Liver (tissue), 3 donors: ENCODE measurements around the gene LTBP2.

Source experiments
- ATF3 ChIP-seq: IDR thresholded peaks from 2 replicates; pipeline ENCODE4 v1.6.1; 2016; ENCODE audit warnings: antibody characterized with exemption
- CTCF ChIP-seq: fragments of 150-350 bp; IDR thresholded peaks from 2 replicates; pipeline ENCODE4 v1.5.1; 2017; ENCODE audit warnings: improper control_type of control experiment, low read depth, low read length; ENCODE audit not compliant: missing input control
- HNF4G ChIP-seq: IDR thresholded peaks from 2 replicates; pipeline ENCODE4 v1.6.1; 2016; ENCODE audit warnings: antibody characterized with exemption
- JUND ChIP-seq, 2 donors: IDR thresholded peaks; 2 replicates each; pipeline ENCODE4 v1.6.1; 2016; ENCODE audit warnings: antibody characterized with exemption in 2 of 2
- MAX ChIP-seq: IDR thresholded peaks from 2 replicates; pipeline ENCODE4 v1.6.1; 2016; ENCODE audit warnings: antibody characterized with exemption
- RAD21 ChIP-seq, 2 donors: IDR thresholded peaks; 2 replicates each; pipeline ENCODE4 v1.6.1; 2016; ENCODE audit warnings: antibody characterized with exemption in 2 of 2, mild to moderate bottlenecking in 2 of 2
- REST ChIP-seq: IDR thresholded peaks from 2 replicates; pipeline ENCODE4 v1.6.1; 2016; ENCODE audit warnings: antibody characterized with exemption, mild to moderate bottlenecking
- SP1 ChIP-seq: IDR thresholded peaks from 2 replicates; pipeline ENCODE4 v1.6.1; 2018; ENCODE audit warnings: antibody characterized with exemption, mild to moderate bottlenecking
- YY1 ChIP-seq: IDR thresholded peaks from 2 replicates; pipeline ENCODE4 v1.6.1; 2016; ENCODE audit warnings: antibody characterized with exemption, mild to moderate bottlenecking
- donor health status: healthy.
- donor health status: healthy.

- TF ChIP-seq CTCF (no peak), RAD21 (IDR thresholded peaks at IDR 0.05) (no peak), MAX (no peak), ATF3 (no peak), JUND (IDR thresholded peaks at IDR 0.05) (no peak), REST (no peak), YY1 (no peak), SP1 (no peak), HNF4G (no peak)
These were observed 69.9 kb downstream of the LTBP2 start for GRCh38 chr14:74542056-74542685.
